KOPT-K1 (cell line): Measurements from ENCODE around the gene KDM4F.

Experiments
- H3K27ac ChIP-seq: fragments of 200-600 bp; sonication (generic); 2 replicates; pipeline ENCODE4 v1.5.1; 2016; ENCODE audit warnings: antibody characterized with exemption, mild to moderate bottlenecking, low read depth, low read length; ENCODE audit not compliant: poor library complexity, severe bottlenecking
- H3K36me3 ChIP-seq: fragments of 200-600 bp; sonication (generic); 2 replicates; pipeline ENCODE4 v1.5.1; 2017; ENCODE audit warnings: antibody characterized with exemption, mild to moderate bottlenecking, low read length, moderate library complexity; ENCODE audit not compliant: insufficient read depth
- H3K9me3 ChIP-seq: fragments of 200-600 bp; sonication (generic); 2 replicates; pipeline ENCODE4 v1.5.1; 2017; ENCODE audit warnings: antibody characterized with exemption, low read length, mild to moderate bottlenecking; ENCODE audit not compliant: insufficient read depth, poor library complexity, severe bottlenecking

Gene KDM4F

DNA sequence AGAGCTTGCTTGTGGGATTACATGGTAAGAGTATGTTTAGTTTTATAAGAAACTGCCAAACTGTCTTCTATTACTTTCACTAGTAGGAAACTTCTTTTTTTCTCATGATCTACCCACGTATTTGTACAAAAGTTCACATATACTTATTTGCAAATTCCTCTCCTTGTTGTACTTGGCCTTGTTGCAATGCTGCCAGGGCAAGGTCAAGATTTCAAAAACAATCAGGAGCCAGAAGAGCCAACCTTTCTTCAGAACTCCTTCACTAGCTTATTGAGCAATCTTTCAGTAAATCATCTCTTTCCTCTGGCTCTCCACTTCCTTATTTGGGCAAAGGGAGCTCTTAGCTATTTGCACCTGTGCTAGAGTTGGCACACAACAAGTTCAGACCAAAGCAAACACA lies 27.2 kb downstream of the KDM4F start:
- H3K27ac ChIP-seq = no peak overlapping the region
- no peaks in the 10 kb centered on the region for H3K36me3 ChIP-seq
- H3K9me3 ChIP-seq = no peaks in the 10 kb centered on the region

DNA sequence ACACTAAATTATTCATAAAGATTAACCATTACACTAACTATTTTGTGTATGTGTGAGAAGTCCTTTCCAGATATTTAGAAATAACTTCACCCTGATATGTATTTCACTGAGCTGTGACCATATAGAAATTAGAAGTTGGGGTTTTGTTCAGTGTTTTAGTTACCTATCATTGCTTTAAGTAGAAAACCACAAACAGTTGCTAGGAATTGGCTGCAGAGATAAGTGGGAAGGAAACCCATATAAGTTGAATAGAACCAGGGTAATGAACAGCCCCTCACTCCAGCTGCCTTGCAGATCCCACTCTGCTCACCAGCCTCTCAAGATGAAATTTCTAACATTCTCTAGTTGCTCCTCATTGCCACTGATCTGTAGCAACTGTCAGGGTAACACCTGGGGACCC lies 27.8 kb downstream of the KDM4F start:
- H3K36me3 ChIP-seq = no peaks in the 10 kb centered on the region
- H3K9me3 ChIP-seq = no peaks in the 10 kb centered on the region
- H3K27ac ChIP-seq = no peak overlapping the region

DNA sequence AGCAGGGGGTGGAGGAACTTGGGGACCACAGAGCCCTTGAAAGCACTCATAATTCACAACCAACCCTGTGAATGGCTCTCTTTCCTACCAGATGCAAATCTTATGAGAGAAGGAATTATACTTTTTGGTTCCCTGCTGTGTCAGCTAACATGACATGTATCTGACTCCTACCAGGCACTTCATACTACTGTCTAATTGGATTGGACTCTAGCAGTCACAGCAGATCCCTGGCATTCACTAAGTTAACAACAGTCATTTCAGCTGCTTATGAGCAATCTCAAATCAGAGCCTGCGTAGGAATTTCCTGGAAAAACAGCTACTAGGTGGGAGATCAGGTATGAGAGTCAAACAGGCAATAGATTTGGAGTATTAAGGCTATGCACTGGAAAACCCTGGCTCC lies 29.3 kb downstream of the KDM4F start:
- Histone ChIP-seq H3K36me3 (no peaks in the 10 kb centered on the region), H3K27ac (no peak overlapping the region), H3K9me3 (no peaks in the 10 kb centered on the region)

DNA sequence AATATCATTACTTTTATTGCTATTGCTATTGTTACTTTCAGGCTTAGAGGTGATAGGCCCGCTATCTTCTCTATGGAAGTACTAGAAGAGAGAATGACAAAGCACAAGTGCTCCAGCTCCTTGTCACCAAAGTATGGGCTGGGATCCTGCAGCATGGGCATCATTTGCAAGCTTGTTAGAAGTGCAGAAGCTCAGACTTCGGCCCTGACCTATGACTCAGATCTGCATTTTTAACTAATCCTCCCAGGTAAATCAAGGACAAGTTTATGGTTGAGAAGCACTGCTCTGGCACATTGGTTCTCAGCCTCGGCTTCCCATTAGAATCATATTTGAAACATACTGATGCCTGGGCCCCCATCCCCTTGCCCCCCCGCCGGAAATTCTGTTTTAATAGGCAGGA lies 31.8 kb downstream of the KDM4F start:
- no peak overlapping the region for H3K27ac ChIP-seq
- H3K36me3 ChIP-seq = no peaks in the 10 kb centered on the region
- no peaks in the 10 kb centered on the region for H3K9me3 ChIP-seq

DNA sequence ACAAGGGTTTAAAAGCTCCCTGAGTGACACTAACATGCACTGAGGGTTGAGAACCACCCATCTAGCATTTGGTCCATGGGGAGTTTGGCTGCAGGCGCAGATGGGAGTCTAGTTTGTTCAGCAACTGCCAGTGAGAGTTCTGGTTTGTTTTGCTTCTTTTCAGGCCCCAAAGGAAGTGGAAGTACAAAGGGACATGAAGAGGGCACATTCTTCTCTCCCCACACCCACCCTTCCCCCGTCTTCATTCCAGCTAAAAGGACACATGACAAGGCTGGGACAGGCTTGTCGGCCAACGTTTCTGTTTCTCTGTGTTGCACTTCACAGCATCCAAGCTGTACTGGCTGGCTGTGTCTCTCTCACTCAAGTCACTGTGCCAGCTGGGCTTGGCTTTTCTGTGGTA lies 32.2 kb downstream of the KDM4F start:
- Histone ChIP-seq H3K27ac (no peak overlapping the region), H3K36me3 (no peaks in the 10 kb centered on the region), H3K9me3 (no peaks in the 10 kb centered on the region)

DNA sequence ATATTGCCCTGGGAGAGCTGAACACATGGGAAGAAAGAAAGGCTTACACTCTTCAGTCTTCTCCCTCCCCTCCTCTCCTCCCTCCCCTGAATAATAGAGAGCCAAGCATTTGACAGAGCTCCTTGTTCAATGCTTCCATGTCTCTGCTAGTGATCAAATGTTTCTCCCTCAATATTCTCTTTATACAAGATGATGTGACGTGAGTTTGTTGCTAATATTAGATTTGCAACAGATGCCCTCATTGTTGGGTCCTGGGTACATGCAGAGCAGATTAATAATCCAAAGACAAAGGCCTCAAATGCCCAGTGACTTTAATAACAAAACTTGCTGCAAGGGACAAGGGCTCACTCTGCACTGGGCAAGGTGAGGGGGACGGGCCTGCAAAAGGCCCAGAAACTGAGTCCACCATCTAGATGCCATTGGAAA lies 33.4 kb downstream of the KDM4F start:
- H3K27ac ChIP-seq = no peak overlapping the region
- H3K36me3 ChIP-seq = no peaks in the 10 kb centered on the region

DNA sequence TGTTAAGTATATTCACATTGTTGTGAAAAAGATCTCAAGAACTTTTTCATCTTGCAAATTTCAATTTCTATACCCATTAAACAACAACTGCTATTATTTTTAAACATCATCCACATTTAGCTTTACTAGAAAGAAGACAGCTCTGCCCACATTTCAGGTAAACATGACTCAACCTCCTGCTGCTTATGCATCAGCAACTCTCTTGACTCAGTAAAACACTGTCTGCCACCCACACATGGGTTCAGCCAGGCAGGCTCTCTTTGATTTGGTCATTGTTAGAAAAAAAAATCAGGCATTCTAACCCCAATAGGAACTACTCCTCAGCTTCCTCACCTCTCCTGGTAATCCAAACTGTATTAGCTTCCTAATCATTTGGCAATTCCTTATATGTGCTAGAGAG lies 35.3 kb downstream of the KDM4F start:
- H3K27ac ChIP-seq = no peak overlapping the region
- H3K36me3 ChIP-seq = no peaks in the 10 kb centered on the region
- no peaks in the 10 kb centered on the region for H3K9me3 ChIP-seq

More for the DNA sequence above, 33.4 kb downstream of the KDM4F start:
- H3K9me3 ChIP-seq = no peaks in the 10 kb centered on the region

DNA sequence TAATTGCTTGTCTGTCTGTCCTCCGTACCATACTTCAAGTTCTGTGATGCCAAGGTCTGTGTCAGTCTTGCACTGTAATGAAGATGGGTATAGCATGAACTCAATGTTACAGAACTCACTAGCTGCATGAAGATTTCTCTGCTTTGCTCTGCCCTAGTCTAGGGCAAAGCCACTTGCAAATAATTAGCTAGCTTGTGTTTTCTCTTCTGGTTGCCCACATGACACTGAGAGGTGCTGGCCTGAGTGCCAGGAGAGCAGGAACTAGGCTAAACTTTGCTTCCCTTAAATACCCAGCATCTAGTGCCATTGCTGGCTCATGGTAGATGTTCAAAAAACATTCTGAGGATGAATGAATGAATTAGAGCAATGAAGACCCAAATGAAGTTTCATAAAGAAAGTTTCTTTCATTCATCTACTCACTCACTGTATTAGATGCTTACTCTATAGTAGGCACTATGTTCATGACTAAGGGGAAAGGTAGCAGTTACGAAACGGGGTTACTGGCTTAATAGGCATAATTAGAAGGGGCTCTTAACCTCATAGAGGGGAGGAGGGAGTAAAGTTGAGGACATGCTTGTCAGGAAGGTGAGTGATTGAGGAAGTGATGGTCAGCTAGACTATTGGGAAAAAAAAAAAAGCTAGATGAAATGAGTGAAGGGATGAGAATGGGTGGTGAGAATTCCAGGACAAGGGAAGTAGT lies 36.0 kb downstream of the KDM4F start:
- Histone ChIP-seq H3K36me3 (no peaks in the 10 kb centered on the region), H3K27ac (no peak overlapping the region), H3K9me3 (no peaks in the 10 kb centered on the region)

DNA sequence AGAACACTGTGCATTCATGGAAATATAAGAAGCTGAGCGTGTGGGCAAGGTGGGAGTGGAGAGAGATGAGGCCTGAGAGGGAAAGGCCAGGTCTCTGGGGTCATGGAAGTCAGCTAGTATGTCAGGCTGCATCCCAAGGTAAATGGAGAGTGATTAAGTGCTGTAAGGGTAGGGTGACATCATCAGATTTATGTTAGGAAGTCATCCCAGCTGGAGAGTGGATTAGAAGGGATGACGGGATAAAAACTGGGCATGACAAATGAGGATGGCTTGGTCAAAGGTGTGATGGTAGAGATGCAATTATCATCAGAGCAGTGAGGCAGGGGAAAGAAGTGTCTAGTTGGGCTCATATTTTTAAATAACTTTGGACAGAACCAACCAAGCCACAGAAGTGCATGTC lies 36.9 kb downstream of the KDM4F start:
- Histone ChIP-seq H3K27ac (no peak overlapping the region), H3K9me3 (no peaks in the 10 kb centered on the region), H3K36me3 (no peaks in the 10 kb centered on the region)

DNA sequence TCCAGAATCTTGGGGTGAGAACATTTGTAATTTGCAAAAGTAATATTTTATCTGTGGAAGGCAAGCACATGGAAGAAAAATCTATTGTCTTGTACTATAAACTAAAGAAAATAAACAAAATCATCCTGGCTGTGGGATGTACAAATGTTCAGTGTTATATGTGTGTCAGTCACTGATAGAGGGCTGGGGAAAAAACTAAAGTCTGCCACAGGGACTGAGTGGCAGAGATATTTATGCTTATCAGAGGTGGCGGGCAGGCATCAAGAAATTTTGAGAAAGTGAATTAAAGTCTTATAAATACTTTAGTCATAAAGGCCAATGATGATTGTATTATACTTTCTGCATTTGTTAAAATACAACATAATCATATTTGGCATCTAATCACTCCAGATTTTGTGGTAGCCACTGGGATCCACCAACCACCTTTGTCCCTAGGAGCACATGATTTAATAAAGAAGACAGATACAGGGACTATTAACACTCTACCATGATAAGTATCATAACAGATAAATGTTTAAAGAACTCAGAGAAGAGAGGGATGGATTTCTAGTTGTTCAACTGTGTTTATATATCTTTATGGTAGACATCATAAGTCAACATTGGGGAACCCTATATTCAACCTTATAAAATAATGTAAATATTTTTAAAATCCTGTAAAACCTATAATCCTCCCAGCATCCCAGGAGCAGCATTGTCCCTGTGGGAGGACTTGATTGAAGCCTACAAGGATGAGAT lies 37.8 kb downstream of the KDM4F start:
- no peaks in the 10 kb centered on the region for H3K36me3 ChIP-seq
- H3K27ac ChIP-seq = no peak overlapping the region
- H3K9me3 ChIP-seq = no peaks in the 10 kb centered on the region

DNA sequence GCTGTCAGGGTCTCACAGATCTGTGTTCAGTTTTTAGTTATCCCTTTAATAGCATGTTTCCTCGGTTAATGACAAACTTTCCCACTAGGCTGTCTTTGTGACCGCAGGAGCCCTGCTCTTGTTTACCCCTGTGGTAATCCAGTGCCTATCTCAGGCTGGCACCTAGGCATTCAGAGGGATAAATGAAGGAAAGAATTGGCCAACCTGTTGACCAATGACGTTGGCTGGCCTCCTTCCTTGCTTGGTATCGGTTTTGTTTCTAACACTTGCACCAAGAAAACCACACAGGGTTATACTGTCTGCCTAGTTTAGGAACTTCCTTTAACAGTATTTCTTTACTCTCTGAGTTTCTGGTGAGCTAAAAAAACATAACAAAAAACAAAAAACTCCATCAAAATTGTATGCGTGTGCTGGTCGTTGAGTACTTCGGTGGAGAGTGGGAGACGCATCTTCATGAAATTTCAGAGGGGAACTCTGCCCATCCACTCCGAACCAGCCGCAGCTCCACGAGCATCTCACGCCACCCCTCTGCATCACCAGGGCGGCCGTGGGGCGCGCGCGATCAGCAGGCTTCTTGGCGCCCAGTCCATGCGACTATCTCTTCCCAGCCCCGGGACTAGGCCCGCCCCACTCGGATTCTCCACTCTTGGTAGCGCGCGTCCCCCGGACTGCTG lies 39.9 kb downstream of the KDM4F start:
- Histone ChIP-seq H3K36me3 (no peaks in the 10 kb centered on the region), H3K27ac (no peak overlapping the region), H3K9me3 (no peaks in the 10 kb centered on the region)

DNA sequence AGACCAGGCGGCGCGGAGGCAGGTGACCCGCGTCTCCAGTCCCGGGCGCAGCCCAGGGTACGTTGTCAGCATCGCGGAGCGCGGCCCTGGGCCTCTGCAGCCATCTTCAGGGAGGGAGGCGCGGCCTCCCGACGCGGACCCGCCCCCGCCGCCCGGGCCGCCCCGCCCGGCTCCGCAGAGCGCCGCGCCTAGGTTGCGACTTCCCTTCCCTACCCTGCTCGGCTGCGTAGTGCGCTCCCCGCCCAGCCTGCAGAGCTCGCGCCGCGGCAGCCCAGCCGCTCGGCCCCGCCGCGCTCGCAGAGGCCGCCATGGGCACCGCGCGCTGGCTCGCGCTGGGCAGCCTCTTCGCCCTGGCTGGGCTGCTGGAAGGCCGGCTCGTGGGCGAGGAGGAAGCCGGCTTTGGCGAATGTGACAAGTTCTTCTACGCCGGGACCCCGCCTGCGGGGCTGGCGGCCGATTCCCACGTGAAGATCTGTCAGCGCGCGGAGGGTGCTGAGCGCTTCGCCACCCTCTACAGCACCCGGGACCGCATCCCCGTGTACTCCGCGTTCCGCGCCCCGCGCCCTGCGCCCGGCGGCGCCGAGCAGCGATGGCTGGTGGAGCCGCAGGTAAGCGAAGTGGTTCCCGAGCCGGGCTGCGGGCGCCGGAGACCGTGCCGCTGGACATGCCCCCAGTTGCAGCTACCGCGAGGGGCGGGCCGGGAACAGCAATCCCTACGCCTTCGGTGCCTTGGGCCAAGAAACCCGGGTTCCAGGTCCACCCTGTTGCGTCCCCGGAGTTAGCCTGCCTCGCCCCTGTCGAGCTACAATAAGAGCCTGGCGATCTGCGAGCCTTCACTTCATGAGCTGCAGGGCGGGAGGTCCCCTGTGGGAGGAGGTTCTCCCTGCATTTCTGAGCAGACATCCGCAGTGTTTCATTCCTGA lies 40.7 kb downstream of the KDM4F start, which contains the start of gene ENDOD1:
Gene ENDOD1, plus strand, starts transcription at position 227 of the 923 bp plus-strand sequence. Its CDS starts 82 bp downstream, at position 309.
- Histone ChIP-seq H3K36me3 (no peaks in the 10 kb centered on the region), H3K27ac (no peak within 1 kb of the TSS), H3K9me3 (no peaks in the 10 kb centered on the region)

DNA sequence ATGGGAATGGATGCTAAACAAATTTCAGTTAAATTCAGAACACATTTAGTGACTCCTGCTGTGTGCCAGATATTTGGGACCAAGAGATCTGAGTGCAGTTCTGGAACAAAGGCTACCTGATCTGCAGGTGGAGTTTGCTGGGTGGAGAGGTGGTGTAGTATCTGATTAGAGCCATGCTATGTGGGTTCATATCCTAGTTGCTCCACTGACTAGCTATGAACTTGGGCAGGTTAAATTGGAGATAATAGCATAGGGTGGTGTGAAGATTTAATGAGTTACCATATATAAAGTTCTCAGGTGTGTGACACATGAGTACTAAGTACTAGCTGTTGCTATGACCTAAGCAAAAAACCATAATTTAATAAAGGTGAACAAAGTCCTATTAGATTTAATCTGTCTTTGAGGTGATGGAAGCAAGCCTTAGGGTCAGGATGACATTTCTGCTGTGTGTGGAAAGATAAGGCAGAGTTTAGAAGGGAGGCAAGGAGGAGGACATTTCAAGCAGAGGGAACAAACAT lies 42.5 kb downstream of the KDM4F start:
- H3K9me3 ChIP-seq = no peaks in the 10 kb centered on the region
- no peak overlapping the region for H3K27ac ChIP-seq

DNA sequence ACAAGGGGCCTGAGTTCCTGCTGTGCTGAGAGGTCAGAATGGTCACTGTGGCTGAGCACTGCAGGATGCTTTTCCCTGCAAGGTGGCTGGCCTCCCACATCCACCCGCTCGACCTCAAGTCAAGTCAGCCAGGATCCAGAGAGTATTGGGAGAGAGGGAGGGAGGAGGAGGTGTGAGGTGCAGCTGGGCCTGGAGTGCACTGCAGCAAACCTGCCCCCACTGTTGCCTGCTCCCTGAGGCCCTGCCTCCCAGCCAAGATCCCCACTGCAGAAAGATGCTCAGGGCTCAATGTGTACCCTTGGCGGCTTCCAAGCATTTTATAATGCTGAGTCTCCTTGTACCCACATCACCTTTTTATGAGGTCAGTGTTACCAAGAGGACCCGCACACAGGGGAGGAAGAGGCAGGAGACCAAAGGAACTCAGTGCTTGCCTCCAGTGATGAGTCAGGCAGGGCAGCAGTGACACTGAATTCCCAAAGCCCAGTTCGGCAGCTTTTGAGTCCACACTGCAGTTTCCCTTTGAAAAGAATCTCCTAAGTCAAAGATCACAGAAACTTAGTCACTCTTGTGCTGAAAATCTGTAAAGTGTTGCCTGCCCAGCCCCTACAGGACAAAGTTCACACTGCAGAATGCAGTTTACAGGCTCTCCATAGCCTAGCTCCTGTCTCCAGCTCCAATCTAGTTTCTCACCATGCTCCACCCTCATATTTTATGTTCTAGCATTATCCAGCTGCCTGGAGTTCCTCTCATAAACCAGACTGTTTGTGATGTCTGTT lies 43.5 kb downstream of the KDM4F start:
- H3K9me3 ChIP-seq = no peaks in the 10 kb centered on the region
- H3K27ac ChIP-seq = no peak overlapping the region
- no peaks in the 10 kb centered on the region for H3K36me3 ChIP-seq

More for the DNA sequence above, 42.5 kb downstream of the KDM4F start:
- no peaks in the 10 kb centered on the region for H3K36me3 ChIP-seq
